ENCODE data around the gene SLC1A5. TPM values are rescaled to one million over a fixed set of nuclear protein-coding genes. Genes with fewer than 3 reads are reported as not detected.

Gene SLC1A5
- total RNA-seq, 2 experiments from 2014 or later: 145 to 161 TPM

DNA sequence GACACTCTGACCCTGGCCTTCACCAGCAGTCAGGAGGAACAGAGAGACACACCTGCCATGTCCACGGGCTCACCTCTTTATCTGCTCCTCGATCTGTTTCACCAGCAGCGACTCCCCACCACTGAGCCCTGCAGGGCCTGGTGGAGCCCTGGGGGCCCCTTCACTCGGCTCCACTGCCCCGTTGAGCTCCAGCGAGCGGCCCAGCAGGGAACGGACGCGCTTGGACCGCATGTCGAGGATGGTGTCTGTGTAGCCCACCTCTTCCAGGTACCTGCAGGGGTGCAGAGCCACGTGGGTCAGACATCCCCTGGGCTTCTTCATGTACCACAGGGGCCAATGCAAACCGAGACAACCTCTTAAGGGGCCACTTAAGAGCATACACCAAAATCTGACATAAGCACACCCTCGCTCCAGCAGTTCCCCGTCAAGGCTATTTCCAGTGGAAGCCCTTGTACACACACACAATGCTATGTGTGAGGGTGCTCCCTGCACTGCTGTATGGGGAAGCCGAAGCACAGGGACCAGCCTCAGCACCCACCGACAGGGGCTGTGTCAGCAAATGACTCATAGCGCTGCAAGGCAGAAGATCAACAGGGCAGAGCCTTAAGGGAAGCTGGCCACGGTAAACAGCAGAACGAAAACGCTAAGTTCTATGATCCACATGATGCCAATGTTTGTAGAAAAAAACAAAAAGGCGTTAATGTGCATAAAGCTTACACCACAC is 55.3 kb downstream of the SLC1A5 start:
- H3K9me2 ChIP-seq (ENCODE audit: insufficient read depth, low read length): no peaks in the 10 kb centered on the region
- no peaks in the 10 kb centered on the region for H3K9me3 ChIP-seq (ENCODE audit: low read length)
- H3K27ac ChIP-seq (ENCODE audit: low read depth, low read length, poor library complexity, severe bottlenecking): no peak overlapping the region
- TF ChIP-seq CTCF (conservative IDR thresholded peaks at IDR 0.05; ENCODE audit: low read length): no peak
- no peak for TF ChIP-seq EZH2phosphoT487 (IDR thresholded peaks at IDR 0.05; ENCODE audit: borderline replicate concordance, low read depth, low read length)
- intact Hi-C loops (cut with micrococcal nuclease; ENCODE audit: unreplicated experiment): no loop called here
- no peaks in the 10 kb centered on the region for H3K79me2 ChIP-seq (ENCODE audit: insufficient read depth, low read depth, low read length)
- peaks cover 90% of the 10 kb centered on the region for H3K36me3 ChIP-seq (ENCODE audit: insufficient read depth, low read length)
- ChIA-PET CTCF (ENCODE audit: unreplicated experiment) (no interaction called here), POLR2A (no interaction called here)
- H3K4me1 ChIP-seq (ENCODE audit: insufficient read depth, low read length, poor library complexity, severe bottlenecking): no peaks in the 10 kb centered on the region
- H3K4me3 ChIP-seq (ENCODE audit: low read depth, low read length, poor library complexity, severe bottlenecking): no peak overlapping the region
- DNase-seq (ENCODE audit: low spot score): no peak
- H4K20me1 ChIP-seq (ENCODE audit: insufficient read depth, low read length): 0 out of 2 replicates have a peak, but pooled peaks cover 4% of the 10 kb centered on the region
- no peak overlapping the region for H2AFZ ChIP-seq (ENCODE audit: low read length)
- BruUV-seq (replicated peaks): no TSS peak
- no peak overlapping the region for H3K4me2 ChIP-seq (ENCODE audit: low read length)

DNA sequence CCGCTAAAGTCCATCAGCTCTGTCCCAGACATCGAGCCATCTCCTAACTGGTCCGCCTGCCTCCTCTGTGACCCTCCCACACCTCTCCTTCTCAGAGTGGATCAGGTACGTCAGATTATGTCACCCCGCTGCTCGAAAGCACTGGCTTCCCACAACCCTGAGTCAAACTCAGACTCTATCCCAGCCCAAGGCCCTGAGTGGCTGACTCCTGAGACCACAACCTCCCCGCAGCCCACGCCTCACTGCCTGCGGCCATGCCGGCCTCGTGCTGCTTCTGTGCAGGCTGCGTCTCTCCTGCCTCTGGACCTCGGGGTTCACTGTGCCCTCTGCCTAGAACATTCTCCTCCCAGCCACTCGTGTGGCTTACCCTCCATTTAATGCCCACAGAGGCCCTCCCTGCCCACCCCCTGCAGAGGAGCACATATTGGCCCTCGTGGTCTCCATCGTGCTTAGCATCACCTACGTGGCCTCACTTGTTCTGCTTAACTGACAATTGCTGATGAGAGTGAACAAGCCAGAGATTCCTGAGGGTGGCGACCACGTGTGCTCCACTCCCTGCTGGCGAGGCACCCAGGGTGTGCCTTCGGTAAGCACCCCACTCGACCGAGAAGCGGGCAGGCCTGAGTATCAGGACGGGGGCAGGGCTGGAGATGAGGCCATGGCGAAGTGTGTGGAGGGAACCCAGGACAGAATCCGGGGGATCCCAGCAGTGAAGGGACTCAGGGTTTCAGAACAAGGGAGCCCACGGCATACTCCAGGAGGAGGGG is 56.0 kb downstream of the SLC1A5 start:
- DNase-seq (ENCODE audit: low spot score): no peak
- H2AFZ ChIP-seq (ENCODE audit: low read length): no peak overlapping the region
- peaks cover 90% of the 10 kb centered on the region for H3K36me3 ChIP-seq (ENCODE audit: insufficient read depth, low read length)
- no TSS peak for BruUV-seq (replicated peaks)
- ChIA-PET CTCF (ENCODE audit: unreplicated experiment) (no interaction called here), POLR2A (interaction anchor here (0.6 kb wide), 1 partner anchor 26 kb away, joined by 4 read pairs; no protein-coding TSS in a partner anchor)
- no peaks in the 10 kb centered on the region for H3K9me3 ChIP-seq (ENCODE audit: low read length)
- TF ChIP-seq CTCF (conservative IDR thresholded peaks at IDR 0.05; ENCODE audit: low read length): no peak
- no peak for TF ChIP-seq EZH2phosphoT487 (IDR thresholded peaks at IDR 0.05; ENCODE audit: borderline replicate concordance, low read depth, low read length)
- no peak overlapping the region for H3K27ac ChIP-seq (ENCODE audit: low read depth, low read length, poor library complexity, severe bottlenecking)
- intact Hi-C loops (cut with micrococcal nuclease; ENCODE audit: unreplicated experiment): no loop called here
- no peaks in the 10 kb centered on the region for H3K9me2 ChIP-seq (ENCODE audit: insufficient read depth, low read length)
- H3K4me3 ChIP-seq (ENCODE audit: low read depth, low read length, poor library complexity, severe bottlenecking): no peak overlapping the region
- no peaks in the 10 kb centered on the region for H3K79me2 ChIP-seq (ENCODE audit: insufficient read depth, low read depth, low read length)
- no peaks in the 10 kb centered on the region for H3K4me1 ChIP-seq (ENCODE audit: insufficient read depth, low read length, poor library complexity, severe bottlenecking)
- H3K4me2 ChIP-seq (ENCODE audit: low read length): no peak overlapping the region
- H4K20me1 ChIP-seq (ENCODE audit: insufficient read depth, low read length): 0 out of 2 replicates have a peak, but pooled peaks cover 4% of the 10 kb centered on the region

- Histone ChIP-seq H3K4me3 (ENCODE audit: low read depth, low read length, poor library complexity, severe bottlenecking) (no peak overlapping the region), H3K36me3 (ENCODE audit: insufficient read depth, low read length) (peaks cover 91% of the 10 kb centered on the region), H3K9me2 (ENCODE audit: insufficient read depth, low read length) (no peaks in the 10 kb centered on the region), H2AFZ (ENCODE audit: low read length) (no peak overlapping the region), H3K27ac (ENCODE audit: low read depth, low read length, poor library complexity, severe bottlenecking) (no peak overlapping the region), H3K4me2 (ENCODE audit: low read length) (no peak overlapping the region), H4K20me1 (ENCODE audit: insufficient read depth, low read length) (0 out of 2 replicates have a peak, but pooled peaks cover 4% of the 10 kb centered on the region), H3K9me3 (ENCODE audit: low read length) (no peaks in the 10 kb centered on the region), H3K79me2 (ENCODE audit: insufficient read depth, low read depth, low read length) (no peaks in the 10 kb centered on the region), H3K4me1 (ENCODE audit: insufficient read depth, low read length, poor library complexity, severe bottlenecking) (no peaks in the 10 kb centered on the region)
- CTCF ChIA-PET (ENCODE audit: unreplicated experiment): no interaction called here
- DNase-seq (ENCODE audit: low spot score): no peak
- TF ChIP-seq CTCF (conservative IDR thresholded peaks at IDR 0.05; ENCODE audit: low read length): no peak
- no peak for TF ChIP-seq EZH2phosphoT487 (IDR thresholded peaks at IDR 0.05; ENCODE audit: borderline replicate concordance, low read depth, low read length)
- BruUV-seq (replicated peaks): no TSS peak
- intact Hi-C loops (cut with micrococcal nuclease; ENCODE audit: unreplicated experiment): no loop called here
- POLR2A ChIA-PET: no interaction called here
Observed at GRCh38 chr19:46731584-46731983, 56.8 kb downstream of the SLC1A5 start.
